Spinal cord (tissue), 10 donors: ENCODE data around the gene DOC2B. TPM values are rescaled to one million over a fixed set of nuclear protein-coding genes. Genes with fewer than 3 reads are reported as not detected.
"Not testable (repeated sequence)": the region's sequence is repeated elsewhere in the genome, so short reads cannot be mapped to it uniquely, and the experiment has no call there.

Experiments used
- DNase-seq, 6 donors: peaks; one replicate each; pipeline versions ENCODE4 v3.0.0 to v3.0.0-alpha.2; 2013 to 2015; ENCODE audit warnings: low spot score in 6 of 6, low read depth in 4 of 6
- H3K27ac ChIP-seq: one replicate; pipeline ENCODE4 v1.5.1; 2013; ENCODE audit warnings: low read depth, low read length, control low read depth
- H3K27me3 ChIP-seq: one replicate; pipeline ENCODE4 v1.6.1; 2013; ENCODE audit warnings: low read length; ENCODE audit not compliant: control insufficient read depth, insufficient read depth
- H3K36me3 ChIP-seq: one replicate; pipeline ENCODE4 v1.6.1; 2013; ENCODE audit warnings: low read length; ENCODE audit not compliant: control insufficient read depth, insufficient read depth
- H3K4me1 ChIP-seq: one replicate; pipeline ENCODE4 v1.6.1; 2013; ENCODE audit warnings: low read length; ENCODE audit not compliant: control insufficient read depth, insufficient read depth
- H3K4me3 ChIP-seq: one replicate; pipeline ENCODE4 v1.5.1; 2013; ENCODE audit warnings: low read depth, low read length, control low read depth
- H3K9me3 ChIP-seq: one replicate; pipeline ENCODE4 v1.6.1; 2013; ENCODE audit warnings: low read length; ENCODE audit not compliant: control insufficient read depth, insufficient read depth
- WGBS: methylation state at CpG from one replicate; pipeline ENCODE4 v1.1.5; 2013; ENCODE audit warnings: missing lambda C conversion rate; ENCODE audit not compliant: insufficient coverage; 5-methylcytosine and 5-hydroxymethylcytosine counted together
- polyA plus RNA-seq, 2 donors: library from polyadenylated mRNA; unstranded; fragments of 120-200 nt; gene quantifications; one replicate each; pipeline ENCODE4 v1.2.1, GENCODE V29; 2013; ENCODE audit not compliant: insufficient read length in 2 of 2
- total RNA-seq, 2 donors: library from RNA; depleted of rRNA in 1 of 2; stranded (reverse); fragments of 120-200 nt in 1 of 2; fragments of >200 nt in 1 of 2; gene quantifications; one replicate each; pipeline versions ENCODE4 v1.2.3 to v1.2.4, GENCODE V29; 2013 to 2014
- donor health status: healthy.

DOC2B gene
- total and polyA plus RNA-seq, 4 donors, result 11.5 to 60.9 (median 41.0) TPM

- Histone ChIP-seq H3K4me3 (no peak overlapping the region), H3K36me3 (peaks cover 28% of the 10 kb centered on the region), H3K27me3 (no peaks in the 10 kb centered on the region), H3K4me1 (no peaks in the 10 kb centered on the region), H3K9me3 (no peaks in the 10 kb centered on the region), H3K27ac (no peak overlapping the region)
- WGBS, result 82% methylated on average over 5 of the region's 6 CpGs
- DNase-seq, result no peak
Measured at GRCh38 chr17:170130-170670, 11.2 kb downstream of the DOC2B start.

- H3K4me1 ChIP-seq, result peaks cover 12% of the 10 kb centered on the region
- 96% methylated on average over 4 of the region's 11 CpGs for WGBS
- not testable (repeated sequence) for H3K9me3 ChIP-seq, DNase-seq, H3K4me3 ChIP-seq, H3K27me3 ChIP-seq, H3K27ac ChIP-seq
- H3K36me3 ChIP-seq, result peaks cover 40% of the 10 kb centered on the region
Measured at GRCh38 chr17:168614-169013, 12.8 kb downstream of the DOC2B start.

GRCh38 chr17:165939-166338 is 15.5 kb downstream of the DOC2B start:
- 92% methylated on average over 14 of the region's 14 CpGs for WGBS
- Histone ChIP-seq H3K4me3 (no peak overlapping the region), H3K27ac (no peak overlapping the region), H3K27me3 (no peaks in the 10 kb centered on the region), H3K36me3 (peaks cover 55% of the 10 kb centered on the region), H3K9me3 (no peaks in the 10 kb centered on the region), H3K4me1 (peaks cover 12% of the 10 kb centered on the region)
- no peak for DNase-seq

- Histone ChIP-seq H3K4me1 (peaks cover 12% of the 10 kb centered on the region), H3K9me3 (no peaks in the 10 kb centered on the region), H3K27me3 (no peaks in the 10 kb centered on the region), H3K4me3 (no peak overlapping the region), H3K36me3 (peaks cover 60% of the 10 kb centered on the region), H3K27ac (no peak overlapping the region)
- peak in 5 of 6 donors; percentile 66 to 95 (median 71) for DNase-seq
- WGBS, result 40% methylated on average over 11 of the region's 16 CpGs
Measured at GRCh38 chr17:164303-165235, 16.9 kb downstream of the DOC2B start.

GRCh38 chr17:163514-164098 is 17.8 kb downstream of the DOC2B start:
- Histone ChIP-seq H3K36me3 (peaks cover 60% of the 10 kb centered on the region), H3K9me3 (no peaks in the 10 kb centered on the region), H3K27me3 (no peaks in the 10 kb centered on the region), H3K4me1 (peaks cover 12% of the 10 kb centered on the region), H3K4me3 (no peak overlapping the region), H3K27ac (no peak overlapping the region)
- no peak for DNase-seq
- WGBS, result 88% methylated on average over 11 of the region's 11 CpGs

- Histone ChIP-seq H3K9me3 (no peaks in the 10 kb centered on the region), H3K4me3 (no peak overlapping the region), H3K36me3 (peaks cover 69% of the 10 kb centered on the region), H3K4me1 (peaks cover 12% of the 10 kb centered on the region), H3K27ac (no peak overlapping the region), H3K27me3 (no peaks in the 10 kb centered on the region)
- WGBS, result 86% methylated on average over 11 of the region's 11 CpGs
- no peak for DNase-seq
Measured at GRCh38 chr17:162689-163088, 18.8 kb downstream of the DOC2B start.

- Histone ChIP-seq H3K4me3 (no peak overlapping the region), H3K4me1 (peaks cover 12% of the 10 kb centered on the region), H3K36me3 (peaks cover 79% of the 10 kb centered on the region), H3K27ac (no peak overlapping the region), H3K9me3 (no peaks in the 10 kb centered on the region), H3K27me3 (no peaks in the 10 kb centered on the region)
- WGBS, result 88% methylated on average over 10 of the region's 10 CpGs
- no peak for DNase-seq
Measured at GRCh38 chr17:161481-161880, 20.0 kb downstream of the DOC2B start.

GRCh38 chr17:160336-160735 is 21.1 kb downstream of the DOC2B start:
- Histone ChIP-seq H3K9me3 (no peaks in the 10 kb centered on the region), H3K36me3 (peaks cover 81% of the 10 kb centered on the region), H3K4me3 (no peak overlapping the region), H3K27ac (no peak overlapping the region), H3K27me3 (no peaks in the 10 kb centered on the region), H3K4me1 (peaks cover 12% of the 10 kb centered on the region)
- 89% methylated on average over 13 of the region's 13 CpGs for WGBS
- no peak for DNase-seq

GRCh38 chr17:159609-160008 is 21.8 kb downstream of the DOC2B start:
- Histone ChIP-seq H3K9me3 (no peaks in the 10 kb centered on the region), H3K27ac (no peak overlapping the region), H3K4me3 (no peak overlapping the region), H3K36me3 (peaks cover 81% of the 10 kb centered on the region), H3K4me1 (peaks cover 7% of the 10 kb centered on the region), H3K27me3 (no peaks in the 10 kb centered on the region)
- DNase-seq, result no peak
- WGBS, result 98% methylated on average over 11 of the region's 15 CpGs
